Stimulated activated CD4-positive, alpha-beta T cell treated with anti-CD3 and anti-CD28 coated beads, Interleukin-12 subunit alpha, Interleukin-12 subunit beta, amount 100 ng/mL, for 24 hours (primary cell): ENCODE data around the gene COPS7B.
A peak's percentile ranks its signal among the peaks of the same experiment; 100 is the strongest.
"Not testable (repeated sequence)": the region's sequence is repeated elsewhere in the genome, so short reads cannot be mapped to it uniquely, and the experiment has no call there.

Experiments
- DNase-seq, 2 experiments: peaks; one replicate each; pipeline ENCODE4 v3.0.0-alpha.2; 2020; ENCODE audit warnings: low read depth in 2 of 2

Gene COPS7B

GRCh38 chr2:231786177-231786916 is at the start of gene COPS7B:
TSS of gene COPS7B (plus strand) at chr2:231786445. CDS start at chr2:231788571, 2,126 bp downstream.
- peak; percentile 72 to 84 for DNase-seq

- no peak for DNase-seq
These were observed 48.5 kb upstream of the COPS7B start for GRCh38 chr2:231737761-231738160.

DNA sequence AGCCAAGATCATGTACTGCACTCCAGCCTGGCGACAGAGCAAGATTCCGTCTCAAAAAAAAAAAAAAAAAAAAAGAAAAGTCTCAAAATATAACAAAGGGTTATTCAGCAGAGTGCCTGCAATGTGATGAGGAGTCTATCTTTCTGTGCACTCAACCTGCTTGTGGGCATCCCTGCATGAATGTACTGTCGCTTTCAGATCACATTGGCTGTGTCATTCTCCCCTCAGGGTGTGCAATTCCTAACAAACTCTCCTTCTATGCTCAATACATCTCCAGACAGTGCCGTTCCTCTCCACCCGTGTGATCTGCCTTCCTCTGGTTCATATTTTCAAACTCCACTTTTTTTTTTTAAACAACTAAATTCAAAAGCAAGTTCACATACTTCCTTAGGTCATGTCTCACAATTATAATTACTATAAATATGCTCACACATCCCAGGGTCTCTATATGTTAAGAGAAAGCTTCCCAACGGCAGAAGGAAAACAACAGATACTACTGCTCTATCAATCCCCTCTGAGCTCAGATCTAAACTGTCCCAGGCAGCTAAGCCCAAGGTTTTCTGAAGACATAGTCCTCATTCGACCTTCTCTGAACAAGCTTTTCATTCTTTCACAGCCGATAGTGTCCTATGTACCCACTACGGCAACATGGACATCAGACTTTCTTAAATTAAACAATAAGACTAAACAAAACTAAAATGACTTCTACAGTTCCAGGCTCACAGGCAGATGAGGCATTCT is 42.7 kb upstream of the COPS7B start:
- DNase-seq = no peak

DNA sequence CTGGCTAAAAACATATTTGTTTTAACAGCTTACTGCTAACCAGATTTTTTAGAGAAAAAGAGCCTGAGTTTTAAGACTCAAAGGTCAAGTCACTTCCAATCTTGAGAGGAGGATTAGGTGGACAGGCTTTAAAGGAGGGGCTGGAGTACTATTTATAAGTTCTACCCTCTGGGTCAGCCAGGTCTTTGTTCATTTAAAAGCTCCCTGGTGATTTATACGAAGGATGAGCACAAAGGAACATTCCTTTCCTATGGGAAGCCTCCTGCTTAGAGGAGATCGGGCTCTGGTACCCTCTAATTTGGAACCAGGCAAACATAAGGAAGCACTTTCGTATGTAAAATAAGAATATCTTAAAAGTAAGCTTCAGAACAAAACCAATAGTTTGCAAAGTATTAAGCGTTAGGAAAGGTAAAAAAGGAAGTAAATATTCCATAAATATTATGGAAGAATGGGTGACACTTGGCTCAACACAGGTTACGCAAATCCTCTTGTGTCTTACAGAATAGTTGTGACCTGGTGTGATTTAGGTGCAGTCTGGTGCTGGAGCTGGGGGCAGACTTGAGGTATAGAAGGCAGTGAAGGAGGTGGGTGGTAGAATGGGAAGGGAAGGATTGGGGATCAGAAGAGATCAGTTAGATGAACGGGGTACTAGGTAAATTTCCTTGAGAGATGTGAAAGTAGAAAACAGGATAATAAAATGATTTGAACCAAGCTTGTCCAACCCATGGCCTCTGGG is 40.8 kb upstream of the COPS7B start:
- no peak for DNase-seq

DNA sequence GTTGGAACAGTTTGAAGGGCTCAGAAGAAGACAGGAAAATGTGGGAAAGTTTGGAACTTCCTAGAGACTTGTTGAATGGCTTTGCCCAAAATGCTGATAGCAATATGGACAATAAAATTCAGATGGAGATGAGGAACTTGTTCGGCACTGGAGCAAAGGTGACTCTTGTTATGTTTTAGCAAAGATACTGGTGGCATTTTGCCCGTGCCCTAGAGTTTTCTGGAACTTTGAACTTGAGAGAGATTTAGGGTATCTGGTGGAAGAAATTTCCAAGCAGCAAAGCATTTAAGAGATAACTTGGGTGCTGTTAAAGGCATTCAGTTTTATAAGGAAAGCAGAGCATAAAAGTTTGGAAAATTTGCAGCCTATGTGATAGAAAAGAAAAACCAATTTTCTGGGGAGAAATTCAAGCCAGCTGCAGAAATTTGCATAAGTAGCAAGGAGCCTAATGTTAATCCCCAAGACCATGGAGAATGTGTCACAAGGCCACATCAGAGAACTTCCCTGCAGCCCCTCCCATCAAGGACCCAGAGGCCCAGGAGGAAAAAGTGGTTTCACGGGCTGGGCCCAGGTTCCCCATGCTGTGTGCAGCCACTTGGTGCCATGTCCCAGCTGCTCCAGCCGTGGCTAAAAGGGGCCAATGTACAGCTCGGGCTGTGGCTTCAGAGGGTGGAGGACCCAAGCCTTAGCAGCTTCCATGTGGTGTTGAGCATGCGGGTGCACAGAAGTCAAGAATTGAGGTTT is 37.9 kb upstream of the COPS7B start:
- not testable (repeated sequence) for DNase-seq

DNA sequence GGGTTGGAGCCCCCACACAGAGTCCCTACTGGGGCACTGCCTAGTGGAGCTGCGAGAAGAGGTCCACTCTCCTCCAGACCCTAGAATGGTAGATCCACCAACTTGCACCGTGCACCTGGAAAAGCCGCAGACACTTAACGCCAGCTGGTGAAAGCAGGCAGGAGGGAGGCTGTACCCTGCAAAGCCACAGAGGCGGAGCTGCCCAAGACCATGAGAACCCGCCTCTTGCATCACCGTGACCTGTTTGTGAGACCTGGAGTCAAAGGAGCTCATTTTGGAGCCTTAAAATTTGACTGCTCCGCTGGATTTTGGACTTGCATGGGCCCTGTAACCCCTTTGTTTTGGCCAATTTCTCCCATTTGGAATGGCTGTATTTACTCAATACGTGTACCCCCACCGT is 37.2 kb upstream of the COPS7B start:
- DNase-seq = not testable (repeated sequence)

DNA sequence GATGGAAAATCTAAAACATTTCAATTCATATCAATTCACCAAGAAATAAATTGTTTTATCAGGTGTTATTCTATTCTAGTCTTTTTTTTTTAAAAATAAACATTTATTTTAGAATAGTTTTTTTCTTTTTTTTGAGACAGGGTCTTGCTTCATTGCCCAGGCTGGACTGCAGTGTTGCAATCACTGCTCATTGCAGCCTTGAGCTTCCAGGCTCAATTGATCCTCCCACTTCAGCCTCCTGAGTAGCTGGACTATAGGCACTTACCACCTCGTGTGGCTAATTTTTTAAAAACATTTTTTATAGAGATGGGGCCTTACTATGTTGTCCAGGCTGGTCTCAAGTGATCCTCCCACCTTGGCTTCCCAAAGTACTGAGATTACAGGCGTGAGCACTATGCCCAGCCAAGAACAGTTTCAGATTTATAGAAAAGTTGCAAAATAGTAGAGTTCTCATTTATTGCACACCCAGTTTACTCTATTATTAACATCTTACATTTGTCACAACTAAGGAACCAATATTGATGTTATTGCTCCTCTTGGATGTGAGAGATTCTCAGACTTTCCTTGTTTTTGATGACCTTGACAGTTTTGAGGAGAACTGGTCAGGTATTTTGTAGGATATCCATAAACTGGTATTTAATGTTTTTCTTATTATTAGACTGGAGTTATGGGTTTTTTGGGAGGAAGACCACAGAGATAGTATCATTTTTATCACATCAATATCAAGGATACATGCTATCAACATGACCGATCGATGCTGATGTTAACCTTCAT is 35.0 kb upstream of the COPS7B start:
- DNase-seq = no peak

- DNase-seq = no peak
These were observed 34.2 kb upstream of the COPS7B start for GRCh38 chr2:231752061-231752460.

DNA sequence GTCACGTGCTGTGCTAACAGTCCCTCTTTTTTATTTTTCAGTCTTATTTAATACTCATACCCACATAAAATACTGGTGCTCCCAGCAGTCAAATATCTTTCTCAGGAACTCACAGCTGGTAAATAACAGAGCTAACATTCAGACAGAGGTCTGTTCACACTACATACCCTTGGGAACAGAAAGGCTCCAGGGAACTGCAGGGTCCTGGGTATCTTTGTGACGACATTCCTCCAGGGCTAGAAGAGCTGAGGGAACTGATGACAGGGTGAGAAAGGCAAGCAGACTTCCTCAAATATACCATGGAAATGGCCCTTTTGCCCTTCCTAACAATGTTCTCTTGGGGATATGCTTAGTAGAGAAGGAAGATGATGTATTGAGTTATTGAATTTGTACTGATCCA is 24.5 kb upstream of the COPS7B start:
- no peak for DNase-seq

- DNase-seq = no peak
These were observed 22.1 kb upstream of the COPS7B start for GRCh38 chr2:231764124-231764523.

DNA sequence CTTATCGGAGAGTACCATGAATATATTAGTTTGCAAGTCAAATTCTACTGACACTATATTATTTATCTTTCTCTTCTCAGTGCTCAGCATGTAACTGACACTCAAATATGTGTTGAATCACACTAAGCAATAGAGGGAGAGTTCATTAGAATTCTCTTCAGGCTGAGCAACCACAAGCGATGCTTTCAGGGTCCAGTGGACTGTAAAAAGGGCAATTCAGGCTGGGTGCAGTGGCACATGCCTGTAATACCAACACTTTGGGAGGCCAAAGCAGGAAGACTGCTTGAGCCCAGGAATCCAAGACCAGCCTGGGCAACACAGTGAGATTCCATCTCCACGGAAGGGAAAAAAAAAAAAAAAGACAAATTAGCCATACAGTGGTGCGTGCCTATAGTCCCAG is 21.5 kb upstream of the COPS7B start:
- no peak for DNase-seq

DNA sequence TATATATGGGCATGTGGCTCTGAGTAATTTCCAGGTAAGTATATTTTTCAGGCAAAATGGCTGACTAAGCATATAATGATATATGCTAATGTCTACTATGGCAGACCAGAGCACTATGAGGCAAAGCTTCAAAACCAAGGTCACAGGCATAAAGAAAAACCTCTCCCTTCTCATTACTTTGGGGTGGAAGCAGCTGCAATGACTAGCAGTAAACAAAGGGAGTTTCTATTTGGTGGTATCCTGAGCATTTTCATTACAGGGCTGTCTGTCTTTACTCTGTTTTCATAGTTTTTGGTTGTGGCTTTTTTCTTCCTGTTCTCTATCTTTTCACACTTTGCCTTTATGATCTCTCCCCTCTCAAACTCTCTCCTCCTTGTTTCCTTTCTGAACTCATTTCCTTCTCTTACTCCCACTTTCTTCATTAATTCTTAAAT is 20.7 kb upstream of the COPS7B start:
- no peak for DNase-seq

- DNase-seq = no peak
These were observed 16.8 kb upstream of the COPS7B start for GRCh38 chr2:231769170-231770136.

GRCh38 chr2:231780123-231780908 is 5.9 kb upstream of the COPS7B start:
- no peak for DNase-seq

GRCh38 chr2:231780909-231781797 is 5.1 kb upstream of the COPS7B start, which contains the start of gene PDE6D:
TSS of gene PDE6D (minus strand) at chr2:231781282. CDS start at chr2:231781114, 168 bp downstream.
- peak; percentile 90 to 97 for DNase-seq

DNA sequence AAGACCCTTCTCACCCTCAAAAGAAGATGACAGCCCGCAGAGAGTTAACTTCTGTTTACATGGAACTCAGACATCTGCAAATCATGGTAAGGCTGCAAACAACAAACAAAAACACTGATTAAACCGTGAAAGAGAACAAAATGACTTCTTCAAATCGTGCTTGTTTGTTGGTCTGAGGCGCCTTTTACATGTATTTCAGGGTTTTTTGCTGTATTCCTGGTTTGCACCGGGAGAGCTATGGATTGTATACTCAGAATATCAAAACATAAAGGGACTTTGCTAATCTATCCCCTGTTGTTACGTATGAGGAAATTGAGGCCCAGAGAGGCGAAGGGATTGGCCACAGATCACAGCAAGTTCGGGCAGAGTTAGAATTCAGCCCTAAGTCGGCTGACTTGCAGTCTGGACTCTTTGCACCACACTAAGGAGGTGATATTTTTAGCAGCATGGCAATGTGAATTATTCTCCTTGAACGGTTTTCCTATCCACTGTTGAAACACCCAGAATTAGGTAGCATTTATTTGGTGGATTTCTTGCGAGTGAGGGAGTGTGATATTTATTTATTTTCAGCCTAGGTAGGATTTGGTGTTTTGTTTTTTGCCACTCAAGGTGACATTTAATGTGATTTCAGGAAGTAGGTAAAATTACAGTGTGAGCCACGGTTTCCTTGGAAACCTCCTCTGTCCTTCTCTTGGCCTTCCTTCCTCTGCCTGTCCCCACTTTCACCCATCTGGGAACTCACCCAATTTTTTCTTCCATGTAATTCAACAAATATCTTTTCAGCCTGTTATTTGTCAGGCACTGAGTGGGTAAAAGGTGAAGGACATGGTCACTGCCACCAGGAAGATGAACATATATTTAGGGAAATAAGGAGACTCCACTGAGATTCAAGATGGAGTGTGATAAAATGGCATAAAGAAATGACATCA is 4.2 kb upstream of the COPS7B start:
- DNase-seq = no peak

- DNase-seq = no peak
These were observed 832 bp upstream of the COPS7B start for GRCh38 chr2:231785413-231785812.
